HG03135 (cell line): ENCODE results near the gene GRM7.

Experiments used
- ATAC-seq: cut with Tn5 transposase; IDR thresholded peaks from one replicate; pipeline ENCODE4 v1.9.1; 2021; ENCODE audit warnings: mild to moderate bottlenecking, moderate library complexity; ENCODE audit not compliant: unreplicated experiment

The GRM7 gene

DNA sequence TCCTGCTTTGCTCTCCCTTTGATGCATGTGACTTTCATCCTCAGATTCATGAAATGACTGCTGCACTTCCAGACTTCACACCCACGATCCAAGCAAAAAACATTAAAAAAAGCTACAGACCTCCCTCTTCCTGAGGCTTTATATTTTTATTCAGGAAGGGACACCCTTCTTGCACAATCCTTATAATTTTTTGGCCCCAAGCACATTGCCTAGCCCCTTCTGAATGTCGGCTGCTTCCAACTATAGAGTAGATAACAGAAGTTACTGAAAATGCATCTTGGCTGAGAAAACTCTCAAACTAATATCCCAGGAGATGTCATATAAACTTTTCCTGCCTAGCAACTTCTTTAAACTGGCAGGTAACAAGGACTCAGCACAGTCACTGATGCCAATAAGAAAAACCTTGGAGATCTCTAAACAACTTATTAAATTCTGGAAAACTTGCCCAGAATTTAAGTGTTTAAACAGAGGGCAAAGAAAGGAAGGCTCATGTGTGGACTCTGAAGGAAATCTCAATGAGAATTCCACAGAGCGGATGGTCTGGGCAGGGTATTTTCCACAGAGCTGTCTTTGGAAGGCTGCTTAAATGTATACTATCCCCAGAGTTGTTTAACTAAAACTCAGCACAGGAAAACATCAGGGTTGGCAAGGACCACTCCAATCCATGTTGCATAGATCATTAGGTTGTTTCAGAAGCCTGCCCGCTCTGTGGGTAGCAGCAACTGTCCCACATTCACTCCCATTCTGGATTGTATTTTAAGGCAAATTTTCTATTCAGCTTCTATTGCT lies 893.9 kb downstream of the GRM7 start:
- no peak for ATAC-seq

DNA sequence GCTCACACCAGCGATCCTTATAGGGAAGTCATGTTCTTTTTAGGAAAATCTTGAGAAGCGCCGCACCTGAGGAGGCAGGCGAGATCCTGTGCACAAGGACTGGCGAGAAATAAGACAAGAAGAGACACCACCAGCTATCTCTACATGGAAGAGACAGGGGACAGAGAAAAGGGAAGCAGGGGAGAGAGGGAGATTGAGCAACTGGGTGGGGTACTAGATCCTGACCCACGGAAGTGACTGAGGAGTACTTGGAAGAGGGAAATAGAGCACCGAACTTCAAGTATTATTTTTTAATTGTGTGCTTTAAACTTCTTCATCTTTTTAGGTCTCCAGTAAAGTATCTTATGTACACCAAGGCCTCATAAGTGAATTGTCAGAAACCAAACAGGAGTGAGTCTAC lies 898.7 kb downstream of the GRM7 start:
- no peak for ATAC-seq

DNA sequence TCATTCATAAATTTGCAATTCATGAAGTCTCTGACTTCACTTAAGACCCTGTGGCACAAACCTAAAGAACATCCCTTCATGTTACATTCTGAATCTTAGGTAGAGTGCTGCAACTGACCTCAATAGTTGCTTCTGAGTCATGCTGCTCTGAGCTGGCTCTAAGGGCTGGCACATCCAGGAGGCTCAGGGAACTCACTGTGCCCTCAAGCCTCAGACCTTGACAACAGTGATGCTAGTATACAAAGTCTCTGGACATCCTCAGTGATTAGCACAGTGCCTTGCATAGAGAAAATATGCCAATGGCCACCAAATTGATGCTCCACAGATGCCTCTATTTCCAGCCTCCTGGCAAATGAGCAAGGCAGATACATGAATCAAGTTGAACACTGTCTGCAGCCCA lies 899.8 kb downstream of the GRM7 start:
- ATAC-seq, result no peak

DNA sequence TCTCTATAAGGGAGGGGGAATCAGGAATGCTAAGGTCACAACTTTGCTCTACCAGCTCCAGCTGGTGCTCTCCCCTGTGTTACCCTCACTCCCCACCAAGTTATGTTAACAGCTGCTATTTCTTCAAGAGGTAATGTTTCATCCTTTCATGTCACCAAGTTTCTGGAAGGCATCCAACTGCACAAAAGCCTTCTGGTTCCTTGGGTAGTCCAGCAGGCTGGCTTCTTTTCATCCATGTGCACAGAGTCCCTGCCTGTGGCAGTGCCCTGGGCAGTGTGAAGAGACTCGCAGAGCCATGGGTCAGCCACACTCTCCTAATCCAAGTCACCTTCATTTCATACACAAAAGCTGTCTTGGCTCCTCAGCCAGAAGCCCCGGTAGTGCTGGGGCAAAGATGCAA lies 903.2 kb downstream of the GRM7 start:
- no peak for ATAC-seq

DNA sequence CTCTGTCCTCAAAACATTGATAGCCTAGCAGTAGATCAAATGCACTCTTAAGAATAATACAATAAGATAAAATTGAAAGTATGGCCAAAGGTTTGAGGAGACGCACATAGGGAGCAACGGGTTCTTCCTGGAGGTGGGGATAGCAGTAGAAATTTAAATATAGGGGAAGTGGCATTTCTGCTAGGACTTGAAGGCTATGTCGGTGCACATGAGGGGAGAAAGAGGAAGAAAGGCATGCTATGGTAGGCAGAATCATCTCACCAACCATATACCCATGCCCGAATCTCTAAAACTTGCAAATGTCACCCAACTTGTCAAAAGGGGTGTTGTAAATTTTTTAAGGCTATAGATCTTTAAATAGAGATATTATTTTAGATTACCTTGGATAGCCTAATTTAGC lies 905.6 kb downstream of the GRM7 start:
- ATAC-seq, result no peak

DNA sequence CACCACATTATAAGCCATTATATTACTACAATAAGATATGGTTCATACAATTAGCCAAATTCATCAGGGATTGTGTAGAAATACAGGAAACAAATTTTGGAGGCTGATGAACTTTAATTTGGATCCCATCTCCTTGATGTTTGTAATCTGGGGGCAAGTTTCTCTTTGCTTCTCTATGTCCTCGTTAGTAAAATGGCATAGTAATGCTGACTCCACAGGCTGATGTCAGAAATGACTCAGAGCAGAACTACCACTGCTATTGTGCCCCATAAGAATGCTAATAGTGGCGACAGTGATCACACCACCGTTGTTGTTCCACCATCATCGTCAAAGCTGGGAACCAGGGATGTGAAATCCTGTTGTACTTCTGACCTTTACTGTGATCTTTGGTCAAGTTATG lies 918.4 kb downstream of the GRM7 start:
- ATAC-seq, result no peak

DNA sequence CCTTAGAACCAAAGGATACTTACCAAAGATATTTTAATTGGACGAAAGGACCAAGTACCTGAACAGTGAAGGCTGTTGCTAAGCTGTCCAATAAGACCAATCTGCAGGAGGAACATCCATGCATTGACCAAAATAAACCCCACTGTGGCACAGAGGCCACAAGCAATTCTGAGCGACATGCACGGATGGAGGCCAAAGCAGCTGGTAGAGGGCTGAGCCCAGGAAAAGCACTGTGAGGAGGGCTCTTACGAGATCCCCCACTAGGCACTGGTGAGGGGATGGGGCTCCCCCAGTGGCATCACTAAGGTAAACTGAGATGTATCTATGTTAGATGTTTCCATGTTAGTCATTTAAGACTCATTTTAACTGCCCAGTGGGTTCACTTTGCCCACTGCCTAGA lies 920.5 kb downstream of the GRM7 start:
- no peak for ATAC-seq

DNA sequence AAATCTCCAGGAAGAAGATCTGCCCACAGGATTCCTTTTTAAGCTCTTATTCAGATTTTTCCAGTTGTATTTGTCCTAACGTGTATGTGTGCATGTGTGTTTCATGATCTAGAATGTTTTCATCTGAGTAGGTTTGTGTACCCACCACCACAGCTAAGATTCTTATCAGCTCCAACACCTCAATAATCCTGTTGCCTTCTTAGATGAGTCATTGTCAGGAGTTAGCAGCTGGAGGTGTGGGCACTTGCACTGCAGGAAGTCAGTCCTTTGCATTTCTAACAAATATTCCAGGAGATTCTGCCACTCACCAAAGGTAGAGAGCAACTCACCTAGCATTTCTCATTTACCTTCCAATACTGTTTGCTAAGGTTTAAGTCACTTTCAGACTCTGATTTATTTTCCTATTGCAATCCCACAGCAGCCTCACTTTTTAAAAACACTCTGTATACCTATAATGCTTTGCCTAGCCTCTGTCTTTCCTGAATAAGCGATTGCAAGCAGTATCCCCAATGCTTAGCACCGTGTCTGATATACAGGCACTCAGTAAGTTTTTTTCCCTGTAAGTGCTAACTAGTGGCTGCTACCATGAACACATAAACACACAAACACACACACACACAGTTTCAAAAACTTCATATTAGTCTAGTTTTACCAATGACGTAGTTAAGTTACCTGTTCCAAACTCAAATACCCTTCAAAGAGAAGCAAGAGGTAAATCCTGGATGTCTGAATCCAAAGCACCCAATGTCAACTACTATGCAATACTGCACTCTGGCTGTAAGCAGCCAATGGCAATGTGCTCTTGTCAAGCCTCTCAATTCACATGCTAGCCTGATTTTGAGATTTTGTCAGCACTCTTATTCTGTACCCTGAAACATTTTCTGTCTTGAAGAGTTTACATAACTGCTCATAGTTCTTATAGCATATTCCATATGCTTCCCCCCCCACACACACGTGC lies 927.2 kb downstream of the GRM7 start:
- ATAC-seq, result no peak

DNA sequence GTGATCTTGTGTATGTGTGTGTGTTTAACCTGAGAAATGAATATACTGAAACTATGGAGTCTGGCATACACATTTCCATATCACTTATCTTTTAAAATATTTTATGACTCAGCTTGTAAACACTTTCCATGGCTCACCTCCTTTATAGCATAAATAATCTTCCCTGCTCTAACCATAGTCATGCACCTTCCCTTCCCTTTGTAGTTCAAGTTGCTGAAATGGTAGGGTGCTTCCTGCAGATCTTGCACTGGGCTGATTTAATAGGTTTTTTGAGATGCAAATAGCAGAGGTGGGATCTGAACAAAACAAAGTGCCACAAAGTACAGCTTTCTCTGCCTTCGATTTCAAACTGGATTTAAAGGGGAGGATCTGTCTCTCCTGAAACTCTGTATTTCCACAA lies 928.0 kb downstream of the GRM7 start:
- ATAC-seq, result no peak

DNA sequence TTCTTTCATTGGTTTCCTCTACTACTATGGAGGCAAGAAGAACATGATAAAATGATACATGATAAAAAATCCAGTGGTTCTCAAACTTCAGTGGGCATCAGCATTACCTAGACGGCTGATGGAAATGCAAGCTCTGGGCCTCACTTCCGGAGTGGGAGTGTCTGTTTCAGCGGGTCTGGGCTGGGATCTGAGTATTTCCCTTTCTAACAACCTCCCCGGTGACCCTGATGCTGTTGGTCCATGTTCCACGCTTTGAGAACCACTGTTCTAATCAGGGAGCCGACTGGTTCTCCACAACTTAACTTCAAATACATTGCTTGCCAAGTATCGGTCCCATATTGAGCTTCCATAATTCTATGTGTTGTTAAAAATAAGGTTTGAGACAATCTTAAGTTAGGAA lies 928.4 kb downstream of the GRM7 start:
- no peak for ATAC-seq

DNA sequence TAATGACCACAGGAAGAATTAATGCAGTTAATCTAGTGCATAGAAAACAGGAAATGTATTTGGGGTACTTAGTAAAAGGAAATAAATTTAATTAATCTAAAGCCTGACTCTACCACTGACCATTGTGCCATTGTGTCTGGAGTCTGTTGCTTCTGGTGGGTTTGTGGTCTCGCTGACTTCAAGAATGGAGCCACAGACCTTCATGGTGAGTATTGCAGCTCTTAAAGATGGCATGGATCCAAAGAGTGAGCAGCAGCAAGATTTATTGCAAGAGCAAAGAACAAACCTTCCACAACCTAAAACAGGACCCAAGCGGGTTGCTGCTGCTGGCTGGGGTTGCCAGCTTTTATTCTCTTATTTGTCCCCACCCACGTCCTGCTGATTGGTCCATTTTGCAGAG lies 929.2 kb downstream of the GRM7 start:
- no peak for ATAC-seq
